ENCODE data around the gene MICU1. TPM values are rescaled to one million over a fixed set of nuclear protein-coding genes. Genes with fewer than 3 reads are reported as not detected.
"Not testable (repeated sequence)": the region's sequence is repeated elsewhere in the genome, so short reads cannot be mapped to it uniquely, and the experiment has no call there.

The MICU1 gene
- total RNA-seq, 1 experiment from 2014 or later: 36.0 TPM

- Mint-ChIP-seq H3K27me3 (ENCODE audit: low read depth) (no peaks in the 10 kb centered on the region), H3K9me3 (peaks cover 6% of the 10 kb centered on the region; the same call in 1 of the 2 replicates), H3K4me1 (no peaks in the 10 kb centered on the region), H3K27ac (no peak overlapping the region), H3K36me3 (peaks cover 23% of the 10 kb centered on the region), H3K4me3 (no peak overlapping the region)
- ChIA-PET POLR2A (no interaction called here), CTCF (no interaction called here)
- DNase-seq (ENCODE audit: low spot score) (no peak), ATAC-seq (no peak)
- TF ChIP-seq, protein P1, sequence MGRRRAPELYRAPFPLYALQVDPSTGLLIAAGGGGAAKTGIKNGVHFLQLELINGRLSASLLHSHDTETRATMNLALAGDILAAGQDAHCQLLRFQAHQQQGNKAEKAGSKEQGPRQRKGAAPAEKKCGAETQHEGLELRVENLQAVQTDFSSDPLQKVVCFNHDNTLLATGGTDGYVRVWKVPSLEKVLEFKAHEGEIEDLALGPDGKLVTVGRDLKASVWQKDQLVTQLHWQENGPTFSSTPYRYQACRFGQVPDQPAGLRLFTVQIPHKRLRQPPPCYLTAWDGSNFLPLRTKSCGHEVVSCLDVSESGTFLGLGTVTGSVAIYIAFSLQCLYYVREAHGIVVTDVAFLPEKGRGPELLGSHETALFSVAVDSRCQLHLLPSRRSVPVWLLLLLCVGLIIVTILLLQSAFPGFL (CRISPR knock-in tag; IDR thresholded peaks at IDR 0.05; ENCODE audit: borderline replicate concordance): no peak
- no peak for TF ChIP-seq USF1 (CRISPR knock-in tag; IDR thresholded peaks at IDR 0.05)
- TF ChIP-seq OVOL2 (CRISPR knock-in tag; IDR thresholded peaks at IDR 0.05; ENCODE audit: borderline replicate concordance): no peak
- no peak for TF ChIP-seq SOX15 (CRISPR knock-in tag; IDR thresholded peaks at IDR 0.05)
- TF ChIP-seq JUN (CRISPR knock-in tag; IDR thresholded peaks at IDR 0.05): no peak
- TF ChIP-seq, protein P2, sequence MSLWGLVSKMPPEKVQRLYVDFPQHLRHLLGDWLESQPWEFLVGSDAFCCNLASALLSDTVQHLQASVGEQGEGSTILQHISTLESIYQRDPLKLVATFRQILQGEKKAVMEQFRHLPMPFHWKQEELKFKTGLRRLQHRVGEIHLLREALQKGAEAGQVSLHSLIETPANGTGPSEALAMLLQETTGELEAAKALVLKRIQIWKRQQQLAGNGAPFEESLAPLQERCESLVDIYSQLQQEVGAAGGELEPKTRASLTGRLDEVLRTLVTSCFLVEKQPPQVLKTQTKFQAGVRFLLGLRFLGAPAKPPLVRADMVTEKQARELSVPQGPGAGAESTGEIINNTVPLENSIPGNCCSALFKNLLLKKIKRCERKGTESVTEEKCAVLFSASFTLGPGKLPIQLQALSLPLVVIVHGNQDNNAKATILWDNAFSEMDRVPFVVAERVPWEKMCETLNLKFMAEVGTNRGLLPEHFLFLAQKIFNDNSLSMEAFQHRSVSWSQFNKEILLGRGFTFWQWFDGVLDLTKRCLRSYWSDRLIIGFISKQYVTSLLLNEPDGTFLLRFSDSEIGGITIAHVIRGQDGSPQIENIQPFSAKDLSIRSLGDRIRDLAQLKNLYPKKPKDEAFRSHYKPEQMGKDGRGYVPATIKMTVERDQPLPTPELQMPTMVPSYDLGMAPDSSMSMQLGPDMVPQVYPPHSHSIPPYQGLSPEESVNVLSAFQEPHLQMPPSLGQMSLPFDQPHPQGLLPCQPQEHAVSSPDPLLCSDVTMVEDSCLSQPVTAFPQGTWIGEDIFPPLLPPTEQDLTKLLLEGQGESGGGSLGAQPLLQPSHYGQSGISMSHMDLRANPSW (CRISPR knock-in tag; conservative IDR thresholded peaks at IDR 0.05; ENCODE audit: low read depth): no peak
- TF ChIP-seq ETV6 (CRISPR knock-in tag; IDR thresholded peaks at IDR 0.05): no peak
- no peak for TF ChIP-seq FOXP4 (CRISPR knock-in tag; IDR thresholded peaks at IDR 0.05)
- no peak for TF ChIP-seq ZNF396 (CRISPR knock-in tag; IDR thresholded peaks at IDR 0.05; ENCODE audit: borderline replicate concordance)
- TF ChIP-seq NFYB (CRISPR knock-in tag; conservative IDR thresholded peaks at IDR 0.05; ENCODE audit: low read depth): no peak
Measured at GRCh38 chr10:72470666-72471065, 155.2 kb downstream of the MICU1 start.

GRCh38 chr10:72467064-72467463 lies 158.8 kb downstream of the MICU1 start:
- H3K4me1 Mint-ChIP-seq, POLR2A ChIA-PET: not testable (repeated sequence)

GRCh38 chr10:72466018-72466417 lies 159.9 kb downstream of the MICU1 start:
- TF ChIP-seq, protein P3, sequence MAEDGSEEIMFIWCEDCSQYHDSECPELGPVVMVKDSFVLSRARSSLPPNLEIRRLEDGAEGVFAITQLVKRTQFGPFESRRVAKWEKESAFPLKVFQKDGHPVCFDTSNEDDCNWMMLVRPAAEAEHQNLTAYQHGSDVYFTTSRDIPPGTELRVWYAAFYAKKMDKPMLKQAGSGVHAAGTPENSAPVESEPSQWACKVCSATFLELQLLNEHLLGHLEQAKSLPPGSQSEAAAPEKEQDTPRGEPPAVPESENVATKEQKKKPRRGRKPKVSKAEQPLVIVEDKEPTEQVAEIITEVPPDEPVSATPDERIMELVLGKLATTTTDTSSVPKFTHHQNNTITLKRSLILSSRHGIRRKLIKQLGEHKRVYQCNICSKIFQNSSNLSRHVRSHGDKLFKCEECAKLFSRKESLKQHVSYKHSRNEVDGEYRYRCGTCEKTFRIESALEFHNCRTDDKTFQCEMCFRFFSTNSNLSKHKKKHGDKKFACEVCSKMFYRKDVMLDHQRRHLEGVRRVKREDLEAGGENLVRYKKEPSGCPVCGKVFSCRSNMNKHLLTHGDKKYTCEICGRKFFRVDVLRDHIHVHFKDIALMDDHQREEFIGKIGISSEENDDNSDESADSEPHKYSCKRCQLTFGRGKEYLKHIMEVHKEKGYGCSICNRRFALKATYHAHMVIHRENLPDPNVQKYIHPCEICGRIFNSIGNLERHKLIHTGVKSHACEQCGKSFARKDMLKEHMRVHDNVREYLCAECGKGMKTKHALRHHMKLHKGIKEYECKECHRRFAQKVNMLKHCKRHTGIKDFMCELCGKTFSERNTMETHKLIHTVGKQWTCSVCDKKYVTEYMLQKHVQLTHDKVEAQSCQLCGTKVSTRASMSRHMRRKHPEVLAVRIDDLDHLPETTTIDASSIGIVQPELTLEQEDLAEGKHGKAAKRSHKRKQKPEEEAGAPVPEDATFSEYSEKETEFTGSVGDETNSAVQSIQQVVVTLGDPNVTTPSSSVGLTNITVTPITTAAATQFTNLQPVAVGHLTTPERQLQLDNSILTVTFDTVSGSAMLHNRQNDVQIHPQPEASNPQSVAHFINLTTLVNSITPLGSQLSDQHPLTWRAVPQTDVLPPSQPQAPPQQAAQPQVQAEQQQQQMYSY (CRISPR knock-in tag; IDR thresholded peaks at IDR 0.05): no peak
- TF ChIP-seq ATF1 (CRISPR knock-in tag; IDR thresholded peaks at IDR 0.05): no peak
- TF ChIP-seq ETV6 (CRISPR knock-in tag; IDR thresholded peaks at IDR 0.05): no peak
- CTCF ChIA-PET: no interaction called here
- H3K36me3 Mint-ChIP-seq: peaks cover 6% of the 10 kb centered on the region
- H3K27ac Mint-ChIP-seq: no peak overlapping the region
- H3K9me3 Mint-ChIP-seq: peaks cover 6% of the 10 kb centered on the region; the same call in 1 of the 2 replicates
- H3K4me1 Mint-ChIP-seq: no peaks in the 10 kb centered on the region
- ATAC-seq (no peak), DNase-seq (ENCODE audit: low spot score) (no peak)
- POLR2A ChIA-PET: no interaction called here
- H3K4me3 Mint-ChIP-seq: no peak overlapping the region
- no peaks in the 10 kb centered on the region for H3K27me3 Mint-ChIP-seq (ENCODE audit: low read depth)

More at GRCh38 chr10:72467064-72467463, 158.8 kb downstream of the MICU1 start:
- H3K27me3 Mint-ChIP-seq (ENCODE audit: low read depth); DNase-seq (ENCODE audit: low spot score); ATAC-seq; H3K36me3 Mint-ChIP-seq; CTCF ChIA-PET; H3K4me3 Mint-ChIP-seq; H3K9me3 Mint-ChIP-seq; H3K27ac Mint-ChIP-seq: not testable (repeated sequence)
